BE2C (cell line): Measurements from ENCODE around the gene CFAP54.

ENCODE experiments used
- DNase-seq: peaks from one replicate; pipeline ENCODE4 v3.0.0-alpha.2; 2020
- H3K27me3 ChIP-seq: fragments of 250-450 bp; sonication (Bioruptor Pico); 2 replicates; pipeline ENCODE4 v1.5.1; 2020; ENCODE audit warnings: mild to moderate bottlenecking
- H3K36me3 ChIP-seq: fragments of 250-450 bp; sonication (Bioruptor Pico); 2 replicates; pipeline ENCODE4 v1.5.1; 2020; ENCODE audit warnings: mild to moderate bottlenecking
- H3K4me1 ChIP-seq: fragments of 250-450 bp; sonication (Bioruptor Pico); 2 replicates; pipeline ENCODE4 v1.5.1; 2020
- H3K4me3 ChIP-seq: 2 replicates; pipeline ENCODE4 v1.5.1; 2011; ENCODE audit warnings: low read depth, low read length
- H3K9me3 ChIP-seq: fragments of 250-450 bp; sonication (Bioruptor Pico); 2 replicates; pipeline ENCODE4 v1.5.1; 2020
- CTCF ChIP-seq: IDR thresholded peaks from 2 replicates; pipeline ENCODE4 v1.5.1; 2012; ENCODE audit warnings: mild to moderate bottlenecking, low read depth, low read length

Gene CFAP54

GRCh38 chr12:96496944-96497343 lies 7.6 kb downstream of the CFAP54 start:
- Histone ChIP-seq H3K36me3 (no peaks in the 10 kb centered on the region), H3K4me3 (no peak overlapping the region), H3K4me1 (no peaks in the 10 kb centered on the region; the same call in 1 of the 2 replicates), H3K27me3 (no peaks in the 10 kb centered on the region), H3K9me3 (no peaks in the 10 kb centered on the region)
- DNase-seq = no peak
- TF ChIP-seq CTCF = no peak

GRCh38 chr12:96497855-96498254 lies 8.5 kb downstream of the CFAP54 start:
- TF ChIP-seq CTCF = no peak
- H3K4me1 ChIP-seq = no peaks in the 10 kb centered on the region; the same call in 1 of the 2 replicates
- no peaks in the 10 kb centered on the region for H3K9me3 ChIP-seq
- no peaks in the 10 kb centered on the region for H3K36me3 ChIP-seq
- H3K4me3 ChIP-seq = no peak overlapping the region
- DNase-seq = no peak
- no peaks in the 10 kb centered on the region for H3K27me3 ChIP-seq

GRCh38 chr12:96500693-96501092 lies 11.3 kb downstream of the CFAP54 start:
- no peaks in the 10 kb centered on the region for H3K36me3 ChIP-seq
- H3K27me3 ChIP-seq = no peaks in the 10 kb centered on the region
- no peaks in the 10 kb centered on the region; the same call in 1 of the 2 replicates for H3K4me1 ChIP-seq
- no peak overlapping the region for H3K4me3 ChIP-seq
- DNase-seq = no peak
- H3K9me3 ChIP-seq = no peaks in the 10 kb centered on the region
- no peak for TF ChIP-seq CTCF

GRCh38 chr12:96501133-96501761 lies 11.9 kb downstream of the CFAP54 start:
- H3K4me3 ChIP-seq = no peak overlapping the region
- H3K36me3 ChIP-seq = no peaks in the 10 kb centered on the region
- H3K4me1 ChIP-seq = no peaks in the 10 kb centered on the region; the same call in 1 of the 2 replicates
- no peak for TF ChIP-seq CTCF
- no peaks in the 10 kb centered on the region for H3K9me3 ChIP-seq
- no peaks in the 10 kb centered on the region for H3K27me3 ChIP-seq
- DNase-seq = no peak

GRCh38 chr12:96501908-96502307 lies 12.5 kb downstream of the CFAP54 start:
- H3K4me3 ChIP-seq = no peak overlapping the region
- no peak for TF ChIP-seq CTCF
- no peak for DNase-seq

GRCh38 chr12:96502477-96502876 lies 13.1 kb downstream of the CFAP54 start:
- no peak for DNase-seq
- no peak overlapping the region for H3K4me3 ChIP-seq
- no peaks in the 10 kb centered on the region; the same call in 1 of the 2 replicates for H3K4me1 ChIP-seq
- H3K36me3 ChIP-seq = no peaks in the 10 kb centered on the region
- H3K27me3 ChIP-seq = no peaks in the 10 kb centered on the region
- no peak for TF ChIP-seq CTCF
- no peaks in the 10 kb centered on the region for H3K9me3 ChIP-seq

More at GRCh38 chr12:96501908-96502307, 12.5 kb downstream of the CFAP54 start:
- no peaks in the 10 kb centered on the region for H3K36me3 ChIP-seq
- H3K4me1 ChIP-seq = no peaks in the 10 kb centered on the region; the same call in 1 of the 2 replicates
- no peaks in the 10 kb centered on the region for H3K9me3 ChIP-seq
- H3K27me3 ChIP-seq = no peaks in the 10 kb centered on the region
